Stimulated activated CD4-positive, alpha-beta T cell treated with anti-CD3 and anti-CD28 coated beads, Interleukin-1b, Interleukin-23, amount 100 ng/mL, for 4 hours (primary cell): Measurements from ENCODE around the gene ALMS1.
"Not testable (repeated sequence)": the region's sequence is repeated elsewhere in the genome, so short reads cannot be mapped to it uniquely, and the experiment has no call there.

Experiments used
- DNase-seq, 2 donors: peaks; one replicate each; pipeline ENCODE4 v3.0.0-alpha.2; 2020; ENCODE audit warnings: low read depth in 2 of 2

The ALMS1 gene

GRCh38 chr2:73404409-73404808, 18.8 kb downstream of the ALMS1 start:
- DNase-seq: no peak

- no peak for DNase-seq
These were observed 21.4 kb downstream of the ALMS1 start for GRCh38 chr2:73406996-73407395.

- DNase-seq: no peak
These were observed 22.6 kb downstream of the ALMS1 start for GRCh38 chr2:73408198-73408597.

GRCh38 chr2:73414696-73415095, 29.1 kb downstream of the ALMS1 start:
- no peak for DNase-seq

GRCh38 chr2:73415906-73416305, 30.3 kb downstream of the ALMS1 start:
- no peak for DNase-seq

- DNase-seq: no peak
These were observed 32.7 kb downstream of the ALMS1 start for GRCh38 chr2:73418343-73418742.

GRCh38 chr2:73423913-73424312, 38.3 kb downstream of the ALMS1 start:
- DNase-seq: no peak

GRCh38 chr2:73426176-73426575, 40.5 kb downstream of the ALMS1 start:
- no peak for DNase-seq

- DNase-seq: no peak
These were observed 50.4 kb downstream of the ALMS1 start for GRCh38 chr2:73436019-73436418.

- no peak for DNase-seq
These were observed 58.6 kb downstream of the ALMS1 start for GRCh38 chr2:73444202-73444601.

- no peak for DNase-seq
These were observed 63.2 kb downstream of the ALMS1 start for GRCh38 chr2:73448856-73449255.

- no peak for DNase-seq
These were observed 63.8 kb downstream of the ALMS1 start for GRCh38 chr2:73449404-73449803.

- no peak for DNase-seq
These were observed 65.8 kb downstream of the ALMS1 start for GRCh38 chr2:73451263-73451972.

- DNase-seq: no peak
These were observed 72.3 kb downstream of the ALMS1 start for GRCh38 chr2:73457982-73458381.

- not testable (repeated sequence) for DNase-seq
These were observed 76.8 kb downstream of the ALMS1 start for GRCh38 chr2:73462388-73462787.

- no peak for DNase-seq
These were observed 82.7 kb downstream of the ALMS1 start for GRCh38 chr2:73468376-73468775.

- DNase-seq: not testable (repeated sequence)
These were observed 98.2 kb downstream of the ALMS1 start for GRCh38 chr2:73483874-73484273.

GRCh38 chr2:73487112-73487657, 101.5 kb downstream of the ALMS1 start:
- DNase-seq: no peak

GRCh38 chr2:73488079-73488478, 102.4 kb downstream of the ALMS1 start:
- no peak for DNase-seq

GRCh38 chr2:73489053-73489452, 103.4 kb downstream of the ALMS1 start:
- DNase-seq: no peak

GRCh38 chr2:73494031-73494430, 108.4 kb downstream of the ALMS1 start:
- no peak for DNase-seq

GRCh38 chr2:73503992-73504570, 118.4 kb downstream of the ALMS1 start:
- no peak for DNase-seq

- not testable (repeated sequence) for DNase-seq
These were observed 119.2 kb downstream of the ALMS1 start for GRCh38 chr2:73504850-73505249.
